ENCODE measurements around the gene SS18L1. TPM values are rescaled to one million over a fixed set of nuclear protein-coding genes. Genes with fewer than 3 reads are reported as not detected.

SS18L1 gene
- total RNA-seq, 4 donors from 2014 or later = 6.8 to 12.3 (median 11.1) TPM

DNA sequence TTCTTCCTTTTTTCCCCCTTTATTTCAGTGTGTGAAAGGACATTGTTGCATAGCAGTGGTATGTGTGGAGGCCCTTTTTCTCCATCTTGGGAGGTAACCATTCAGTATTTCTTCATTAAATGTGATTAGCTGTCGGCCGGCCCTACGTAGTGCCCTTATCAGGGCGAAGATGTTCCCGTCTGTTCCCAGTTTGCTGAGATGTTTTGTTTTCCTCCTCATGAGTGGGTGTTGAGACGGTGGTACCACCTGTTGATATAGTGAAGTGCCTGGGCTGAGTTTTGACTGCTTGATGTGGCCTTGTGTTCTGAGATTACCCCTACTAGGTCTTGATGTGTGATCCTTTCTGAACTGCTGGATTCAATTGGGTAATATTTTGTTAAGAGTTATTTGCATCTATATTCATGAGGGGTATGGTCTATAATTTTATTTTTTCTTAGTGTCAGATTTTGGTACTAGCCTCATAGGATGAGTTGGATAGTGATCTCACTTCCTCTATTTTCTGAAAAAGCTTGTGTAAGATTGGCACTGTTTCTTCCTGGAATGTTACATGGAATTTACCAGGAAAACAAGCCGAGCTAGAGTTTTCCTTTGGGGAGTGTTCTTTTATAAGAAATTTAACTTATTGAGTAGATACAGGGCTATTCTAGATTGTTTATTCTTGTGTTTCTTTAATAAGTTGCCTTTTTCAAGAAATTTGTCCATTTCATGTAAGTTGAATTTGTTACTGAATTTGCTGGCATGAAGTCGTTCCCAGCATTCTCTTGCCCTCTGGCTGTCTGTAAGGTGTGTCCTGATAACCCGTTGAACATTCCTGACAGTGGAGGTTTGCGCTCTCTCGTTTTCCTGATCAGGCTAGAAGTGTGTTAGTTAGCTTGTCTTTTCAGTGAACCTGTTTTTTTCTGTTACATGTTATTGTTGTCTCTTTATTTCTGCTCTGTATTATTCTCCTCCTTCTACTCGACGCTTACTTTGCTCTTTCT is 43.6 kb downstream of the SS18L1 start:
- Histone ChIP-seq H3K27ac (peak overlapping the region in 1 of 4 donors; percentile 19), H3K4me1 (peaks cover 0 to 42% (median 7%) of the 10 kb centered on the region in 3 donors), H3K27me3 (no peaks in the 10 kb centered on the region), H3K4me3 (no peak overlapping the region), H3K36me3 (peaks cover 0 to 36% of the 10 kb centered on the region in 2 donors), H3K9me3 (no peaks in the 10 kb centered on the region)
- no peak for ATAC-seq
- no peak for TF ChIP-seq POLR2A (IDR thresholded peaks at IDR 0.05)
- TF ChIP-seq, protein P1, sequence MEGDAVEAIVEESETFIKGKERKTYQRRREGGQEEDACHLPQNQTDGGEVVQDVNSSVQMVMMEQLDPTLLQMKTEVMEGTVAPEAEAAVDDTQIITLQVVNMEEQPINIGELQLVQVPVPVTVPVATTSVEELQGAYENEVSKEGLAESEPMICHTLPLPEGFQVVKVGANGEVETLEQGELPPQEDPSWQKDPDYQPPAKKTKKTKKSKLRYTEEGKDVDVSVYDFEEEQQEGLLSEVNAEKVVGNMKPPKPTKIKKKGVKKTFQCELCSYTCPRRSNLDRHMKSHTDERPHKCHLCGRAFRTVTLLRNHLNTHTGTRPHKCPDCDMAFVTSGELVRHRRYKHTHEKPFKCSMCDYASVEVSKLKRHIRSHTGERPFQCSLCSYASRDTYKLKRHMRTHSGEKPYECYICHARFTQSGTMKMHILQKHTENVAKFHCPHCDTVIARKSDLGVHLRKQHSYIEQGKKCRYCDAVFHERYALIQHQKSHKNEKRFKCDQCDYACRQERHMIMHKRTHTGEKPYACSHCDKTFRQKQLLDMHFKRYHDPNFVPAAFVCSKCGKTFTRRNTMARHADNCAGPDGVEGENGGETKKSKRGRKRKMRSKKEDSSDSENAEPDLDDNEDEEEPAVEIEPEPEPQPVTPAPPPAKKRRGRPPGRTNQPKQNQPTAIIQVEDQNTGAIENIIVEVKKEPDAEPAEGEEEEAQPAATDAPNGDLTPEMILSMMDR (IDR thresholded peaks at IDR 0.05) = no peak
- no peak for TF ChIP-seq POLR2AphosphoS5 (IDR thresholded peaks at IDR 0.05)
- TF ChIP-seq EP300 (IDR thresholded peaks at IDR 0.05) = no peak
- 74% methylated on average over 12 to 13 of the region's 13 CpGs for WGBS, 2 donors (ENCODE audit: low coverage in 1 of 2)

DNA sequence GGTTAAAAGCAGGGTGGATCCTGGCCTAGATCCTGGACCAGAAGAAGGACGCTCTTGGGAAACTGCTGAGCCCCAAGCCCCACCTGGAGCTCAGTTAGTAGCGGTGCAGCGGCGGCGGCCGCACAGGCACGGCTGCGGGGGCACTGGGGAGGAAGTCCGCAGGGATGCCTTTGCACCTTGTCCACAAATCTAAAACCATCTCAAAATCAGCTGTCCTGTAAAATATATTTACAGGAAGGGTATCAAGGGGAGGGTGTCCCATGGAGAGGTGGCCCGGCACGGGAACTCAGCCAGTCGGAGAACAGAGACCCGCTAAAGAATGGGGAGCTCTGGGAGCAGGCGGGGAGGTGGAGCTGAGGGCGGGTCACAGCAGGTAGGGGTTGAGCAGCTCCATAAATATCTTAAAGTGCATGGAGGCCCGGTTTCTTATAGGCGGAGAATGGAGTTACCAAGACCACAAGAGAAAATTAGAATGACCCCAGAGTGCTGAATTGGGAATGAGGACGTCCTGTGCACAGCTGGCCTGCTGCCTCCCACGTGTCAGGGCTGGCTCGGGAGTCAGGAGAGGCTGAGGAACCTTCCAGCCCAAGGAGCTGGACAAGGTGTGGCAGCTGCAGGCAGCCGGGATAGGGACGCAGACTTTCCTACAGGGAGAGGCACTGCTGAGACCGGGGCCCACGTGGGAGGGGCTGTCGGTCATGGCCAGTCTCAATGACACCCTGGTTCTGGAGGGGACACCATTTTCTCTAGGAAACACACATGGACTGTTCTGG is 47.3 kb downstream of the SS18L1 start:
- Histone ChIP-seq H3K4me3 (no peak overlapping the region), H3K27me3 (no peaks in the 10 kb centered on the region), H3K9me3 (no peaks in the 10 kb centered on the region), H3K27ac (no peak overlapping the region), H3K36me3 (peaks cover 0 to 67% of the 10 kb centered on the region in 2 donors), H3K4me1 (peaks cover 0 to 13% (median 0%) of the 10 kb centered on the region in 3 donors)
- 71 to 89% methylated on average over 7 to 15 of the region's 25 CpGs for WGBS, 2 donors (ENCODE audit: low coverage in 1 of 2)
- ATAC-seq = no peak
- TF ChIP-seq POLR2AphosphoS5 (IDR thresholded peaks at IDR 0.05) (no peak), POLR2A (IDR thresholded peaks at IDR 0.05) (no peak), EP300 (IDR thresholded peaks at IDR 0.05) (no peak)
- TF ChIP-seq, protein P1 (IDR thresholded peaks at IDR 0.05) = no peak

DNA sequence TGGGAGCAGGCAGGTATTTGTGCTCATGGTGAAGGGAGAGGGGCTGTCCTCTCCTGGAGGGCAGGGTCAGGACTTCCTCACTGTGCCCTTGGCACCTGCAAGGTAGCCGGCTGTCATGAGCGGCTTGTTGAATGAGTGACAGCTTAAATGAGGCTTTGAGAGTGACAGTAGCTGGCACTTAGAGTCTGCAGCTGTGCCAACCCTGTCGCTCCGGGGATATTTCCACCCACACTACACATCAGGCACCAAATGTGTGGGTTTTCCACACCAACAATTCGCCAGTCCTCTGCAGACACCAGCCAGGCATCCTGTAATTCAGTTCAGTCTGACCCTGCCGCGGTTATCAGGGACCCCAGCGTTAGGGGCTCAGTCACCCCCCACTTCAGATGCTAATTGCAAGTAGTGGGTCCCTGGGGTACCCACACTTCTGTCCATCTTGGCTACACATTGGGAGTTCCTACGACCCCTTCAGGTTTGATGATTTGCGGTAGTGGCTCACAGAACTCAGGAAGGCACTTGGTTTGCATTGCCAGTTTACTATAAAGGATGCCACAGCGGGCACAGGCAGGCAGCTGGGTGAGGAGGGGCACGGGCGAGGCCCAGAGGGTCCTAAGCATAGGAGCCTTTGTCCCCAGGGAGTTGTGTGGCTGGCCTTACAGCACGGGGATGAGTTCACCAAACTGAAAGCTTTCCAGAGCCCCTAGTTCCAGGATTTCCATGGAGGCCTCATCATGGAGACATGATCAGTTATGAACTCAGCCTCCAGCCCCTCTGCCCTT is 48.4 kb downstream of the SS18L1 start:
- peaks cover 0 to 77% of the 10 kb centered on the region in 2 donors for H3K36me3 ChIP-seq
- H3K27me3 ChIP-seq = no peaks in the 10 kb centered on the region
- WGBS, 2 donors (ENCODE audit: low coverage in 1 of 2) = 60 to 67% methylated on average over 1 to 3 of the region's 14 CpGs
- H3K9me3 ChIP-seq = no peaks in the 10 kb centered on the region
- ATAC-seq = no peak
- TF ChIP-seq POLR2A (IDR thresholded peaks at IDR 0.05) (no peak), EP300 (IDR thresholded peaks at IDR 0.05) (no peak), POLR2AphosphoS5 (IDR thresholded peaks at IDR 0.05) (no peak)
- TF ChIP-seq, protein P1 (IDR thresholded peaks at IDR 0.05) = no peak
- no peak overlapping the region for H3K27ac ChIP-seq
- no peak overlapping the region for H3K4me3 ChIP-seq
- peaks cover 0 to 8% (median 0%) of the 10 kb centered on the region in 3 donors for H3K4me1 ChIP-seq

DNA sequence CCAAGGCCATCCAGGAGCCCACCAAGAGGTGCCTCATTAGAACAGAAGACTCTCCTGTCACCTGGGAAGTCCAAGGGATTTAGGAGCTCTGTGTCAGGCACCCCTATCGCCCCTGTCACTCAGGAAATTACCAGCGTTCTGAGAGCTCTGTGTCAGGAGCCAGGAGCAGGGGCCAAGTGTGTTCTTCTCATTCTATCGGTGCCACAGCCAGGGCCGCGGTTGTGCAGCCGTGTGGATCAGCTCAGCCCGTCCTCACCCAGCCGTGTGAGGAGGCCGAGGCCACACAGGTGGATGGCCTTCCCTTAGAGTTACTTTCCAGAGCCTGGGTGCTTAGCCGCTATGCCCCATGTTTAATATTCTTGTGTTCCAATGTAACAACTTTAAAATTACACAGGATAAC is 49.1 kb downstream of the SS18L1 start:
- WGBS, 2 donors (ENCODE audit: low coverage in 1 of 2) = no CpG with 5 or more reads among the region's 10 CpGs

More for the DNA sequence above, 49.1 kb downstream of the SS18L1 start:
- Histone ChIP-seq H3K27me3 (no peaks in the 10 kb centered on the region), H3K36me3 (peaks cover 0 to 84% of the 10 kb centered on the region in 2 donors), H3K9me3 (no peaks in the 10 kb centered on the region), H3K27ac (no peak overlapping the region), H3K4me3 (no peak overlapping the region), H3K4me1 (peaks cover 0 to 1% (median 0%) of the 10 kb centered on the region in 3 donors)
- no peak for ATAC-seq
- no peak for TF ChIP-seq EP300 (IDR thresholded peaks at IDR 0.05)
- no peak for TF ChIP-seq POLR2A (IDR thresholded peaks at IDR 0.05)
- TF ChIP-seq, protein P1 (IDR thresholded peaks at IDR 0.05) = no peak
- no peak for TF ChIP-seq POLR2AphosphoS5 (IDR thresholded peaks at IDR 0.05)
